ACC112 (cell line): ENCODE results near the gene SELP.

Source experiments
- H2AFZ ChIP-seq: fragments of 200-600 bp; sonication (generic); one replicate; pipeline ENCODE4 v1.6.0; 2017; ENCODE audit warnings: antibody characterized with exemption, low read length; ENCODE audit not compliant: unreplicated experiment
- H3K27ac ChIP-seq: fragments of 200-600 bp; sonication (generic); 2 replicates; pipeline ENCODE4 v1.5.1; 2014; ENCODE audit warnings: low read depth, mild to moderate bottlenecking, antibody characterized with exemption, low read length, moderate library complexity
- H3K27me3 ChIP-seq: fragments of 200-600 bp; sonication (generic); 2 replicates; pipeline ENCODE4 v1.6.1; 2014; ENCODE audit warnings: mild to moderate bottlenecking, antibody characterized with exemption, low read length, moderate library complexity, mixed read lengths; ENCODE audit not compliant: insufficient read depth
- H3K36me3 ChIP-seq: fragments of 200-600 bp; sonication (generic); 2 replicates; pipeline ENCODE4 v1.6.1; 2016; ENCODE audit warnings: mild to moderate bottlenecking, antibody characterized with exemption, low read length, moderate library complexity, mixed read lengths; ENCODE audit not compliant: insufficient read depth
- H3K4me1 ChIP-seq: fragments of 200-600 bp; sonication (generic); one replicate; pipeline ENCODE4 v1.6.1; 2016; ENCODE audit warnings: low read length, mixed read lengths; ENCODE audit not compliant: insufficient read depth, unreplicated experiment, control insufficient read depth
- H3K4me3 ChIP-seq: fragments of 200-600 bp; sonication (generic); 2 replicates; pipeline ENCODE4 v1.5.1; 2014; ENCODE audit warnings: mild to moderate bottlenecking, low read depth, low read length
- H3K79me2 ChIP-seq: fragments of 200-600 bp; sonication (generic); one replicate; pipeline ENCODE4 v1.6.0; 2016; ENCODE audit warnings: low read length; ENCODE audit not compliant: control insufficient read depth, unreplicated experiment, insufficient read depth

SELP gene

DNA sequence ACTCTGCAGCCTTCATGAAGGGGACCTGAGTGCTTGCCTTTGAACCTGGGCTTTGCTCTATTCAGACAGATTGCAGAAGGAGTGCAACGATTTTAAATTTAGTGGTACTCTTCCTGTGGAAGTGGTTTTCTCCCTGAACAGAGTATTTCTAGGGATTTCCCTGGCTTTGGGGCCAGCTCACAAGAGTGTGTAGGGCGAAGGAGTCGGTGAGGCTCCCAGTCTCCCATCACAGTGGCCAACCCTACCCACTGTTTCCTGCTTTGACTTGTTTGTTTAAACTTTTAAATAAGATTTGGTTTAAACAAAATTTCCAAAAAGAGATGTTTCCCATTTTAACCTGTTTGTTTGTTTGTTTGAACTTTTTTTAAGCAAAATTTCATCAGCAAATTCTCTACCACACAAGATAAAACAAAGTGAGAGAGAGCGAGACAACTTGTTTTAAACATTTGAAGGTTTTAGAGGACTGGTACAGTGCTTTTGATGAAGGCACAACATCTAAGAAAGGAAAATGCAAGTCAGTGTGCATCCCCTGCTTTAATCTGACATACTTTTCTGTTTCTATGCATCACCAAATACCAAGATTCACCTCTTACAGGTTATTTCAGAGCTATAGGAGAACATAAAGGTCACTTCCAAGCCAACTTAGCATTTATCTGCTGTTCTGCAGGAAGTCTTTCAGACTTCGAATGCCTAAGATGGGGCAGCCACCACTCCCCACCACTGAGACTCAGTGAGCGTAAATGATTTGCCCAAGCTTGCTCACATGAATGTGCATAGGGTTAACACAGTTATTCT lies 6.6 kb downstream of the SELP start:
- H3K4me3 ChIP-seq = no peak overlapping the region
- no peaks in the 10 kb centered on the region for H3K79me2 ChIP-seq
- H3K27me3 ChIP-seq = peaks cover 56% of the 10 kb centered on the region
- H3K4me1 ChIP-seq = no peaks in the 10 kb centered on the region
- H3K36me3 ChIP-seq = no peaks in the 10 kb centered on the region
- no peak overlapping the region for H3K27ac ChIP-seq
- no peak overlapping the region for H2AFZ ChIP-seq

- no peak overlapping the region for H2AFZ ChIP-seq
- H3K27me3 ChIP-seq = peaks cover 68% of the 10 kb centered on the region
- H3K79me2 ChIP-seq = no peaks in the 10 kb centered on the region
- no peak overlapping the region for H3K27ac ChIP-seq
- H3K36me3 ChIP-seq = no peaks in the 10 kb centered on the region
- H3K4me3 ChIP-seq = no peak overlapping the region
- H3K4me1 ChIP-seq = no peaks in the 10 kb centered on the region
Observed at GRCh38 chr1:169620565-169620964, 9.4 kb downstream of the SELP start.

GRCh38 chr1:169618367-169618766 lies 11.6 kb downstream of the SELP start:
- Histone ChIP-seq H3K36me3 (no peaks in the 10 kb centered on the region), H2AFZ (no peak overlapping the region), H3K4me1 (no peaks in the 10 kb centered on the region), H3K79me2 (no peaks in the 10 kb centered on the region), H3K27me3 (peaks cover 72% of the 10 kb centered on the region), H3K4me3 (no peak overlapping the region), H3K27ac (no peak overlapping the region)

GRCh38 chr1:169615803-169616202 lies 14.1 kb downstream of the SELP start:
- H3K79me2 ChIP-seq = no peaks in the 10 kb centered on the region
- H3K4me1 ChIP-seq = no peaks in the 10 kb centered on the region
- no peak overlapping the region for H3K4me3 ChIP-seq
- no peak overlapping the region for H3K27ac ChIP-seq
- H2AFZ ChIP-seq = no peak overlapping the region
- no peaks in the 10 kb centered on the region for H3K36me3 ChIP-seq
- H3K27me3 ChIP-seq = peaks cover 80% of the 10 kb centered on the region

GRCh38 chr1:169610858-169611257 lies 19.1 kb downstream of the SELP start:
- H3K79me2 ChIP-seq = no peaks in the 10 kb centered on the region
- no peaks in the 10 kb centered on the region for H3K36me3 ChIP-seq
- H3K4me1 ChIP-seq = no peaks in the 10 kb centered on the region
- H2AFZ ChIP-seq = no peak overlapping the region
- H3K4me3 ChIP-seq = no peak overlapping the region
- H3K27me3 ChIP-seq = peaks cover 90% of the 10 kb centered on the region
- H3K27ac ChIP-seq = no peak overlapping the region

GRCh38 chr1:169610108-169610507 lies 19.8 kb downstream of the SELP start:
- Histone ChIP-seq H3K79me2 (no peaks in the 10 kb centered on the region), H3K4me3 (no peak overlapping the region), H3K36me3 (no peaks in the 10 kb centered on the region), H3K27me3 (peaks cover 86% of the 10 kb centered on the region), H3K4me1 (no peaks in the 10 kb centered on the region), H2AFZ (no peak overlapping the region), H3K27ac (no peak overlapping the region)

GRCh38 chr1:169608226-169608625 lies 21.7 kb downstream of the SELP start:
- H3K4me1 ChIP-seq = no peaks in the 10 kb centered on the region
- no peaks in the 10 kb centered on the region for H3K79me2 ChIP-seq
- no peak overlapping the region for H3K27ac ChIP-seq
- H3K36me3 ChIP-seq = no peaks in the 10 kb centered on the region
- no peak overlapping the region for H2AFZ ChIP-seq
- peaks cover 80% of the 10 kb centered on the region for H3K27me3 ChIP-seq
- H3K4me3 ChIP-seq = no peak overlapping the region

DNA sequence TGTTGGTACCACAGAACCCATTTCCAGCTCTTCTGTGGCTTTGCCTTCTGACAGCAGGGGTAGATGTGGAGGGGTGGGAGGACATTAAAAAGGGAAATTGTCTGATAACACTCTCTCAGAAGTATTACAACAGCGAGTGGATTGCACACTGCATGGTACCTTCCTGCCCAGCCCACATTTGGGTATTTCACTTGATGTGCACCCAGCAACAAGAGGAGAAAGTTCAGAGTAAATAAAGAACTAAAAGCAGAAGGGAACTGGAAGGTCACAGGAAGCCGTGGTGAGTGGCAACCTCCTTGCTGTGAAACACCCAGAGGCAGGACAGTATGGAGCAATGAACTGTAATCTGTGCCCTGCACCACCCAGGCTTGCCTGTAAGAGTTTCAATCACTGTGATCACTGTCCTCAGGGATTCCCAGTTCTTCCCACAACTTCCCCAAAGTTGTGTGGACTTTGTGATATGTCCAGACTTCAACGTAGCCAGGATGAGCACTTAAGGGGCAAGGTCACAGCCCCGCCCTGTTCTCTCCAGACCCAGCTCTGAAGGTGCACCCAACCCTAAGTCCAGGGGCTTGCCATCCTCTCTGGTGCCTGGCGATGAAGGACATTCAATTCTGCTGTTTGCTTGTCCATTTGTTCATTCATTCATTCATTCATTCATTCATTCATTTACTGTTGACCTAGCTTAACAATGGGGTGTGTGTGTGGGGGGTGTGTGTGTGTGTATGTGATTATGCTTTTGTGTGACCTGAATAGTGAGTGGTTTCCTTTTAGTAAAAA lies 25.0 kb downstream of the SELP start:
- H2AFZ ChIP-seq = no peak overlapping the region
- H3K36me3 ChIP-seq = no peaks in the 10 kb centered on the region
- no peak overlapping the region for H3K4me3 ChIP-seq
- H3K27me3 ChIP-seq = peaks cover 48% of the 10 kb centered on the region
- H3K79me2 ChIP-seq = no peaks in the 10 kb centered on the region
- H3K4me1 ChIP-seq = no peaks in the 10 kb centered on the region
- no peak overlapping the region for H3K27ac ChIP-seq

GRCh38 chr1:169601096-169601881 lies 28.6 kb downstream of the SELP start:
- H3K4me1 ChIP-seq = no peaks in the 10 kb centered on the region
- H3K79me2 ChIP-seq = no peaks in the 10 kb centered on the region
- peaks cover 50% of the 10 kb centered on the region for H3K27me3 ChIP-seq
- no peaks in the 10 kb centered on the region for H3K36me3 ChIP-seq
- no peak overlapping the region for H3K27ac ChIP-seq
- H2AFZ ChIP-seq = no peak overlapping the region
- H3K4me3 ChIP-seq = no peak overlapping the region

GRCh38 chr1:169595764-169596711 lies 33.9 kb downstream of the SELP start:
- no peaks in the 10 kb centered on the region for H3K36me3 ChIP-seq
- no peak overlapping the region for H3K27ac ChIP-seq
- peaks cover 84% of the 10 kb centered on the region for H3K27me3 ChIP-seq
- H2AFZ ChIP-seq = no peak overlapping the region
- no peaks in the 10 kb centered on the region for H3K4me1 ChIP-seq
- H3K79me2 ChIP-seq = no peaks in the 10 kb centered on the region
- no peak overlapping the region for H3K4me3 ChIP-seq
